Raji (cell line): ENCODE measurements around the gene ARFGEF3.

Experiments
- POLR2A ChIP-seq: IDR thresholded peaks from 2 replicates; pipeline ENCODE4 v1.6.1; 2011; ENCODE audit warnings: low read depth, low read length, control low read depth; ENCODE audit not compliant: insufficient read depth

The ARFGEF3 gene

DNA sequence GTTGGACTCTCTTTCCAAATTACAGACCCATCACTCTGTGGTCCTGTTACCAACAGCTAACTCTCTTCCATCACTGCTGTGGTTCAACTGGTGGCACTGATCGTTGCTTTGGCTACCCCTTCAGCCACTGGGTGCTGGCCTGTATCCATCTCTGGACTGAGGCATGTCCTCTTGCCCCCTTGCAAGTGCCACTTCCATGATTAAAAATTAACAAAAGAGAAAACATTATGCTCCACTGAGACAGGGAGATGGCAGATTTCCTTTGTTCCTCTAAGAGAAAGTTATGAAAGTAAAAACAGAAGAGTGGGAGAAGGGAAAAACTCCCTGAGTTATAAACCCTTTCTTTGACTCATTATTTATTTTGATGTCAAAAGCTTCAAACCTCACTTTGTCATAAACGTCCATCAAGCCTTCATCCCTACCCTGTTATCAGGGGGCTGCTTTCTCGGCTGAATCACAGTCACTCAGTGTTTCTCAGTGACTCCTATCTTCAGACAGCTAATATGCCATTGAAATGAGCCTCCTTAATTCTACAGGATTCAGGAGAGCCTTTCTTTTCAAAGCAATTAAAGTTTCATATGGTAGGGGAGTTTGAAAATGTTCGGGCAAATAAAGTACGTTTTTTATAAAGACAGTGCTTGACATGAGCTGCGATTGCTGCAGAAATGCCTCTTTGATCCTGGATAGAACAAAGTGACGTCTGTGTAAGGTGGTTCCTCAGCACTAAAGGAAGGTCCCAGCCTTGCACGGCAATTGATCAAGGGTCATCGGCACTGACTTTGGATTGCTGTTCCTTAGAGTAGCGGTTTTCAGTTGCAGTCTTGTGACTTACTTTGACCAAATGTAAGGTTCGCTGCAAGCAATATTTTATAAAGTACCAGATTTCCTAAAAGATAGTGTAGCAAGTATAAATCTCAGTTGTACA, 106.5 kb downstream of the ARFGEF3 start:
- TF ChIP-seq POLR2A, result no peak

DNA sequence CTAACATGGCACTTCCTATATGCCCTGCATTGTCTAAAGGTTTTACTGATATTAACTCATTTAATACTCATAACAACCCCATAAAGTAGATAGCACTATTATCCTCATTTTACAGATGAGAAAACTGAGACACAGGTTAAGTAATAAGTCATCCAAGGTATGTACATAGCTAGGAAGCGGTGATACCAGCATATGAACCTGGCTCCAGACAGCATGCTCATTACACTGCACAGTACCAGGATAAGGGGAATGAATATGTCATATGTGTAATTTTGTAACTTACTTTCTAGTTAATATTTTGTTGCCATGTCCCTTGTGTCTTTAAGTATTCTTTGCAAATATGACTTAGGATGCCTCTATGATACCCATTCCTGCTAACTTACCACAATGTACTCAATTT, 109.7 kb downstream of the ARFGEF3 start:
- TF ChIP-seq POLR2A, result no peak

DNA sequence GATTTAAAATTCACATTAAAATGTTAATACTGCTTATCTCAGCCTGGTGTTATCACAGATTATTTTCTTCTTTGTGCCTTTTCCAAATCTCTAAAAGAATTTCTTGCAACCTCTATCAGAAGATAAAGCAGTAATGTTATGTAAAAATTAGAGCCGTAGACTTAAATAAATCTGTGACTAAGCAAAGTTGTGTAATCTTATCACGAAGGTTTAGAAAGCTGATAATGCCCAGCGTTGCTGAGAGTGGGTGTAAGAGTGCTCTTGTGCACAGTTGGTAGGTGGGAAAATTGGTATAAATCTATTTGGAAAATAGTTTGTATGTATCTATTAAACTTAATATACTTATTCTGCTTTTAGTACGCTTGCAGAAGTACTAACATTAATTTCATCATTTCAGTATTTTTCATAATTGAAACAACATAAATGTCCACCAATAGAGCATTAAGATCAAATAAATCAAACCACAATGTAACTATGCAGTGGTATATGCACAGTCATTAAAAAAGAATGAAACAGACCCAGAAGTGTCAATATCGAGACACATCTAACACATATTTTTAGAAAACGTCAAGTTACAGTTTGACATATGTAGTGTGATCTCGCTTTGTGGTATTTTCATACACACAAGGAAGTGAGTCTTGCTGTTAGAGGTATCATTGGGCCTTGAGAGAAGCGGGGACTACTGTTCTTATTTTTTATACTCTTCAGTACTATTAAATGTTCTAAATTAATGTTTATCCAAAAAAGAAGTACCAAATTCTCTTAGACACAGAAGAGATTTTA, 111.0 kb downstream of the ARFGEF3 start:
- TF ChIP-seq POLR2A, result no peak

DNA sequence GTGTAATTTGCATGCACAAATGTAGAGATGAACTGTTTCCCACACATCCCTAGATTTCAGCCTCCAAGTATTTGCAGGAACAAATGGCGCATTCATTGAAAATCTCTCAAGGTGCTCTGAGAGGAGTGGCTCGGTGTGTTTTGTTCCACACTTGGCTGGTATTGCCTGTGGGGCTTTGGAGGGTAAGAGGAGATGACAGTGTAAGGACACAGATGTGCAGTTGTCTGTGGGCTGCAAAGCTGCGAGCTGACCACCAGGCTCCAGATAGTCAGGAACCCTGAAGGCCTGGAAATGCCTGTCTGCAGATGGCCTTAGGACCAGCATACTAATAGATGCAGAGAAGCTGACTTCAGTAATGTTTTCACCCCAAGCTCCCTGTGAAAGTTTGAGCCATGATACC, 114.2 kb downstream of the ARFGEF3 start:
- TF ChIP-seq POLR2A, result no peak

DNA sequence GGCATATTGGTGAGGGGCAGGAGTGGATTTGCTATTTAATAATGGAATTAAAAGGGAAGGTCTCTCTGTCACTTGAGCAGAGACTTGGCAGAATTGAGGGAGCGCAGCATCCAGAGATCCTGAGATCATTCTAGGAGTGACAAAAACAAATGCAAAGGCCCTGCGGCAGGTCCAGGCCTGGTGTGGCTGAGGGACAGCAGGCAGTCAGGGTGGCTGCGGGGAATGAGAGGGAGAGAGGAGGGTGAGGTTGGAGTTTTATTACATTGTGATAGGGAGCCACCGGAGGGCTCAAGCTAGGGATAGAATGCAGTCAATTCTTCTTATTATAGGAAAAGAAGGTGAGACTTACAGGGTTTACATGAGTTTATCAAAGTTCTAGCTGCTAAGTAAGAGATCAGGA, 116.1 kb downstream of the ARFGEF3 start:
- TF ChIP-seq POLR2A, result no peak

DNA sequence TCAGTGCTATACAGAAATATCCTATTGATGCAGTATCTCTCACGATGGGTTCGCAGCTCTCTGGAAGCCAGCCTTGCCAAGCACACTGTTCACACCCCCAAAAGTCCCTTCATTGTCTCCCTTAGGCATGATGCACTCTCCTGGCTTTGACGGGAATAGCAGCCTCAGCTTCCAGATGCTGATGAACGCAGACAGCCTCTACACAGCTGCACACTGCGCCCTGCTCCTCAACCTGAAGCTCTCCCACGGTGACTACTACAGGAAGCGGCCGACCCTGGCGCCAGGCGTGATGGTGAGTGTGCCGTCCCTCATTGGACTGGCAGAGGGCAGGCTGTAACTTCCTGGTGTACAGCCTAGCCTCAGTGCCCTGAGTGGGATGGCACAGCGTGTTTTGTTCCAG, 116.6 kb downstream of the ARFGEF3 start:
- no peak for TF ChIP-seq POLR2A

DNA sequence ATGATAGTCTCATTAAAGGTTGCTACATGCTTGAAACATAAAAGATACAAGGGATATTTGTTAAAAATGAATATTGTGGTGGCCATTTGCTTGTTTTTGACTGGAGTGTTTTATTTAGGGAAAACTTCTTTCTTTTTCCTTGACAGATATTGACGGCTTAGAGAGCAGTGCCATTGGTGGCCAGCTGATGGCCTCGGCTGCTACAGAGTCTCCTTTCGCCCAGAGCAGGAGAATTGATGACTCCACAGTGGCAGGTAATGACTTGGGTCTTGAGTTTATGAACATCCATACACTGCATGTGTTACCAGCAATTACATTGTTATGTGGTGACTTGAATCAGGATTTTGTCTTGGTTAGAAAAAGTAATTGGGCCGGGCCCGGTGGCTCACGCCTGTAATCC, 124.1 kb downstream of the ARFGEF3 start:
- TF ChIP-seq POLR2A, result no peak

DNA sequence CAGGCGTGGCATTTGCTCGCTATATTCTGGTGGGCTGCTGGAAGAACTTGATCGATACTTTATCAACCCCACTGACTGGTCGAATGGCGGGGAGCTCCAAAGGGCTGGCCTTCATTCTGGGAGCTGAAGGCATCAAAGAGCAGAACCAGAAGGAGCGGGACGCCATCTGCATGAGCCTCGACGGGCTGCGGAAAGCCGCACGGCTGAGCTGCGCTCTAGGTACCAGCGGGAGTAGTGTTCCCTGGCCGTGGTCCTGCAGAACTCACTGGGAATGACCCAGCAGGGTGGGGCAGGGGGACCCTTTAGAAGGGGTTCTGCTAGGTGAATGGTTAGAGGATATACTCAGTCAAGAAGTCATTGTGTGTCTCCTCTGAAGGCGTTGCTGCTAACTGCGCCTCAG, 125.0 kb downstream of the ARFGEF3 start:
- no peak for TF ChIP-seq POLR2A

DNA sequence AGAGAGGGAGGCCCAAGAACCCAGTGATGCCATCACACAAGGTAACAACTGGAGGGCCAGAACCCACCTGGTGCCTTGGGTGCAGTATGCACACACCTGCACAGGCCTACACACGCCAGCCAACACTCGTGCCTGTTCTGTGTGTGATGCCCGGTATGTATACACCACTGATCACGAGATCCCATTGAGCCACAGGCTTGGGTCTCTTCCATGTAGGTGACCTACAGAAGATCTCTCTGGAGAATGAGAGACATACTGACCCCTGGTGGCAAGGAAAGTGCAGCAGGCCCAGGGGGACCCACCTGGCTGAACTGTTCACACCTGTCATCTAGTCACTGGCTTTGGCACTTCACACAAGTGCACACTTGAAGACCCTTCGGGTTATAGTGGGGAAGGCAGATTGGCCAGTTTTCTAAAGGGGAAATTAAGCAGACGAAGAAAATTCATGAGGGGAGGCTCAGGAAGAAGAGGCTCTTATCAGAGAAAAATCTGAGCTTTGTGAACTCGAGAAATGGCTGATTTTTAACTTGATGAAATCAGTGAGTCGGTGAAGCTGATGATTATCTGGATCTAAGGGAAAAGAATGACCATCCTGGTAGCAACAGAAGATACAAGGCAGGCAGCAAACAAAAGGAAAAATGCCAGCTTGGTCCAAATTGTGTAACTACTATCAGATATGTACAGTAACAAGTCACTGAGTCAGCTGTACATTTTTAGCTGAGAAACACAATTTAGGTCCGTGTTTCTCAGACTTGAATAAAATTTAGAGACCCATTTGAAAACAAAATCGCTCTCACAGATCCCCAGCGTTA, 125.6 kb downstream of the ARFGEF3 start:
- TF ChIP-seq POLR2A, result no peak

DNA sequence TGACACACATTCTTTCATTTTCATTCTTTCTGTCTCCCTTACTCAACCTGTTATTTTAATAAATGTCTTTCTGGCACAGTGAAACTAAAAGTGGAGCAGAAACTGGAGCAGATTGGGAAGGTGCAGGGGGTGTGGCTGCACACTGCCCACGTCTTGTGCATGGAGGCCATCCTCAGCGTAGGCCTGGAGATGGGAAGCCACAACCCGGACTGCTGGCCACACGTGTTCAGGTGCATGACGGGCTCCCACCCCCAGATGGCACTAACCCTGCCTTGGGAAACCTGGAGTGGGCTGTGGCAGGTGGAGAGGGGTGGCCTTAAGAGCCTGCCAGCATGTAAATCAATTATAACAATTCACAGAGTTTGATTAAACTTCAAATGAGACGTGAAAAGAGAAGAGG, 128.0 kb downstream of the ARFGEF3 start:
- no peak for TF ChIP-seq POLR2A

DNA sequence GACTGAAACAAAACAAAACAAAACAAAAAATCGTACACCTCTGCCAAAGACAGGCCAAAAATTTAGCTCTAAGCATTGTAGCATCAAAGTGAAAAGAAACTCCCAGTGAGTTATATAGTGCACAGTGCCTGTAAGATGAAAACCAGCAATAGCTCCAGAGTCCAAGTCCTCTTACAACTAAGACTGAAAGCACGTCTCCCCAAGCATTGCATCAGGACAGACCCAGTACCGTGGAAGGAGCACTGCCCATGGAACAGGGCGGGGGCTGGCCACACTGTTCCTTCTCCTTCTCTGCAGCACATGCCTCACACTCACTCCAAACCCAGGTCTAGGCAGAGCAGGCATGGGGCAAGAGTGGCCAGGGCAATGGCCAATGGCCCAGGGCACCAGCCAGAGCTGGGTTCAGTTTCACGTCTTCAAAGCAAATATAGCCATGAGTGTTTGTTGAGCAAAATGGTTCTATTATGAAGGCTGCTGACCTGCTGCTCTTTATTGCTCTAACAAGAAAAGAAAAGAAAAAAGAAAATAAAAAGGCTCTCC, 128.8 kb downstream of the ARFGEF3 start:
- no peak for TF ChIP-seq POLR2A

DNA sequence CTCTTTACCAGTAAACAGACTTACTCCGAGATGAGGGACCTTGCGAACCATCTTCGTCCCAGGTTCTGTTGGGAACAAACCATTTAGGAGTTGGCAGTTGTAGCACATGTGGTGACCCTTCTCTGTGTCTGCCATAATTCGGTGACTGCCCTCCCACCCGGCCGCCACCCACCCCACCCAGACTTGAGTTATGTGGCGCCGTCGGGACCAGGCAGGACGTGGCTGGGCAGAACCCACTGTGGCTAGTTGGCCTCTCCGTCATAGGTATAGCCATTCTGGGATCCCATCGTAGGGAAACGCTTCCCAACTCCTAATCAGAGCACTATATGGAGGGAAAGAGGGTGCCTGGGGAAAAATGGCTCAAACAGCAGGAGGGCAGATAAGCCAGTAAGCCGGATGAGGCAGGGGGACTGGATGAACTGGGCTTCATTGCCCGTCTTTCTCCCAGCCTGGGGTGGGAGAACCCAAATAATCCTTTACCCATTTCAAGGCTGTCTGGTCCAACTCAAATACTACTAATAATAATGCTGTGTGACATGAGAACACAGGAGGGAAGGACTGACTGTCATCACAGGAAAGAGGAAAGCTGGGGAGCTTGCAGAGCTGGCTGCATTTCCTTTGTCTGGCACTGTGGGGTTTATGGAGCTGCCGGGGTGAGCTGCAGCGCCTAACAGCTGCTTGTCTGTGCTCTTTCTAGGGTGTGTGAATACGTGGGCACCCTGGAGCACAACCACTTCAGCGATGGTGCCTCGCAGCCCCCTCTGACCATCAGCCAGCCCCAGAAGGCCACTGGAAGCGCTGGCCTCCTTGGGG, 129.5 kb downstream of the ARFGEF3 start:
- no peak for TF ChIP-seq POLR2A

DNA sequence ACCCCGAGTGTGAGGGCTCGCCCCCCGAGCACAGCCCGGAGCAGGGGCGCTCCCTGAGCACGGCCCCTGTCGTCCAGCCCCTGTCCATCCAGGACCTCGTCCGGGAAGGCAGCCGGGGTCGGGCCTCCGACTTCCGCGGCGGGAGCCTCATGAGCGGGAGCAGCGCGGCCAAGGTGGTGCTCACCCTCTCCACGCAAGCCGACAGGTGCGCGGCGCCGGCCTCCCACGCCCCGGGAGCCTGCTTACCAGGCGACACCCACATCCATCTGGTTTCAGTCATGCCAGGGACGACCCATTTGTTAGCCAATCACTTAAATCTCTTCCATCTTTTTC, 130.1 kb downstream of the ARFGEF3 start:
- TF ChIP-seq POLR2A, result no peak

DNA sequence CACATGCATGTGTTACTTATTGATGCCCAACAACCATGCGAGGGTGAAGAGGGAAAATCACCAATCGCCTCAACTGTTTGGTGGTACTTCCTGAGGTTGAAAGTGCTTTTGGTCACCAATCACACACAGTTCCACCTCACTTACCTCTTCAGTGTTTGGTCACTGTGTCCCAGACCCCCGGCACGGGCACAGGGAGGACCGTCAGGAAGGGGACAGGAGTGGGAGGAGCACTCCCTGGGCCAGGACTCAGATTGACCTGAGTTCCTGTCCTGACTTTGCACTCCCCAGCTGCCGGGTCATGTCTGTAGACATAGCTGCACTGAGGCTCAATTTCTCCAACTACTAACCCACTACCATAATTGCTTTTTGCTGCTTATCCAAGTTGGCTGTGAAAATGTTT, 130.7 kb downstream of the ARFGEF3 start:
- no peak for TF ChIP-seq POLR2A
